ENCODE data around the gene DGCR8.

Gene DGCR8

GRCh38 chr22:20063271-20064139 lies 16.5 kb upstream of the DGCR8 start:
- H3K4me2 ChIP-seq (ENCODE audit: low read length): no peak overlapping the region
- no peaks in the 10 kb centered on the region for H3K9me3 ChIP-seq (ENCODE audit: control insufficient read depth, insufficient read depth, low read length)
- H3K9me2 ChIP-seq (replicated peaks; ENCODE audit: control insufficient read depth, low read length): no peaks in the 10 kb centered on the region
- H4K20me1 ChIP-seq (ENCODE audit: control insufficient read depth, insufficient read depth, low read depth, low read length): no peaks in the 10 kb centered on the region
- TF ChIP-seq CTCF (IDR thresholded peaks at IDR 0.05; ENCODE audit: low read depth, low read length, poor library complexity, severe bottlenecking) (no peak), EZH2phosphoT487 (IDR thresholded peaks at IDR 0.05; ENCODE audit: borderline replicate concordance, low read length) (no peak)
- no peak overlapping the region for H3K4me3 ChIP-seq (ENCODE audit: low read length)
- no peaks in the 10 kb centered on the region for H3K27me3 ChIP-seq (ENCODE audit: control insufficient read depth, low read length)
- H3K27ac ChIP-seq (ENCODE audit: low read depth, low read length): no peak overlapping the region
- H3K4me1 ChIP-seq (ENCODE audit: control insufficient read depth, low read length): no peaks in the 10 kb centered on the region
- no peaks in the 10 kb centered on the region for H3K79me2 ChIP-seq (ENCODE audit: control insufficient read depth, low read length)
- H3F3A ChIP-seq (ENCODE audit: control insufficient read depth, insufficient read depth): no peaks in the 10 kb centered on the region
- peaks cover 4% of the 10 kb centered on the region; the same call in 1 of the 2 replicates for H3K36me3 ChIP-seq (ENCODE audit: control insufficient read depth, low read length)

- Histone ChIP-seq H3K4me1 (ENCODE audit: control insufficient read depth, low read length) (no peaks in the 10 kb centered on the region), H3K9me2 (replicated peaks; ENCODE audit: control insufficient read depth, low read length) (no peaks in the 10 kb centered on the region), H3K9me3 (ENCODE audit: control insufficient read depth, insufficient read depth, low read length) (no peaks in the 10 kb centered on the region), H3K27me3 (ENCODE audit: control insufficient read depth, low read length) (no peaks in the 10 kb centered on the region), H3K79me2 (ENCODE audit: control insufficient read depth, low read length) (no peaks in the 10 kb centered on the region), H3K4me3 (ENCODE audit: low read length) (no peak overlapping the region), H4K20me1 (ENCODE audit: control insufficient read depth, insufficient read depth, low read depth, low read length) (no peaks in the 10 kb centered on the region), H3K36me3 (ENCODE audit: control insufficient read depth, low read length) (peaks cover 4% of the 10 kb centered on the region; the same call in 1 of the 2 replicates), H3K27ac (ENCODE audit: low read depth, low read length) (no peak overlapping the region), H3F3A (ENCODE audit: control insufficient read depth, insufficient read depth) (no peaks in the 10 kb centered on the region), H3K4me2 (ENCODE audit: low read length) (no peak overlapping the region)
- TF ChIP-seq EZH2phosphoT487 (IDR thresholded peaks at IDR 0.05; ENCODE audit: borderline replicate concordance, low read length) (no peak), CTCF (IDR thresholded peaks at IDR 0.05; ENCODE audit: low read depth, low read length, poor library complexity, severe bottlenecking) (no peak)
These were observed 15.9 kb upstream of the DGCR8 start for GRCh38 chr22:20064140-20064480.

GRCh38 chr22:20064545-20065262 lies 15.3 kb upstream of the DGCR8 start:
- H3K36me3 ChIP-seq (ENCODE audit: control insufficient read depth, low read length): peaks cover 4% of the 10 kb centered on the region; the same call in 1 of the 2 replicates

More at GRCh38 chr22:20064545-20065262, 15.3 kb upstream of the DGCR8 start:
- H3K27me3 ChIP-seq (ENCODE audit: control insufficient read depth, low read length): no peaks in the 10 kb centered on the region
- no peaks in the 10 kb centered on the region for H4K20me1 ChIP-seq (ENCODE audit: control insufficient read depth, insufficient read depth, low read depth, low read length)
- H3F3A ChIP-seq (ENCODE audit: control insufficient read depth, insufficient read depth): no peaks in the 10 kb centered on the region
- no peaks in the 10 kb centered on the region for H3K4me1 ChIP-seq (ENCODE audit: control insufficient read depth, low read length)
- no peak for TF ChIP-seq EZH2phosphoT487 (IDR thresholded peaks at IDR 0.05; ENCODE audit: borderline replicate concordance, low read length)
- TF ChIP-seq CTCF (IDR thresholded peaks at IDR 0.05; ENCODE audit: low read depth, low read length, poor library complexity, severe bottlenecking): no peak
- no peaks in the 10 kb centered on the region for H3K9me3 ChIP-seq (ENCODE audit: control insufficient read depth, insufficient read depth, low read length)
- H3K79me2 ChIP-seq (ENCODE audit: control insufficient read depth, low read length): no peaks in the 10 kb centered on the region
- H3K9me2 ChIP-seq (replicated peaks; ENCODE audit: control insufficient read depth, low read length): no peaks in the 10 kb centered on the region
- no peak overlapping the region for H3K27ac ChIP-seq (ENCODE audit: low read depth, low read length)
- H3K4me3 ChIP-seq (ENCODE audit: low read length): no peak overlapping the region
- H3K4me2 ChIP-seq (ENCODE audit: low read length): no peak overlapping the region

All from DOHH2 (cell line).